ENCODE data around the gene SLC1A4.

DNA sequence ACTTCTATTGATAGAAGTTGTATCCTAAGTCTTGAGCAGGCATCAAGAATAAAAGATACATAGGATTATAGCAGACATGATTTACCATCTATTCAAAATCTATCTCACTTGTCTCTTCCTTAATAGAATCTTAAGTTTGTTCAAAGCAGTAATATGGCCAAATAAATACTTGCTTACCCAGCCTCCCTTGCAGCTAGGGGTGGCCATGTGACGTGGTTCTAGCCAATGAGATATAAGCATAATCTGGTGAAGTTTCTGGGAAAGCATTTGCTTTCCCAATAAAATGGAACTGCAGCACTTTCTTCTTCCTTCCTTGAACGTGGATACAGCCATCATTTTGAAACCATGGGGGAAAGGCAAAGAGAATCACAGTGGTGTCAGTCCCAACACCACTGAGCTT lies 33.7 kb upstream of the SLC1A4 start:
- TF ChIP-seq, protein P1, sequence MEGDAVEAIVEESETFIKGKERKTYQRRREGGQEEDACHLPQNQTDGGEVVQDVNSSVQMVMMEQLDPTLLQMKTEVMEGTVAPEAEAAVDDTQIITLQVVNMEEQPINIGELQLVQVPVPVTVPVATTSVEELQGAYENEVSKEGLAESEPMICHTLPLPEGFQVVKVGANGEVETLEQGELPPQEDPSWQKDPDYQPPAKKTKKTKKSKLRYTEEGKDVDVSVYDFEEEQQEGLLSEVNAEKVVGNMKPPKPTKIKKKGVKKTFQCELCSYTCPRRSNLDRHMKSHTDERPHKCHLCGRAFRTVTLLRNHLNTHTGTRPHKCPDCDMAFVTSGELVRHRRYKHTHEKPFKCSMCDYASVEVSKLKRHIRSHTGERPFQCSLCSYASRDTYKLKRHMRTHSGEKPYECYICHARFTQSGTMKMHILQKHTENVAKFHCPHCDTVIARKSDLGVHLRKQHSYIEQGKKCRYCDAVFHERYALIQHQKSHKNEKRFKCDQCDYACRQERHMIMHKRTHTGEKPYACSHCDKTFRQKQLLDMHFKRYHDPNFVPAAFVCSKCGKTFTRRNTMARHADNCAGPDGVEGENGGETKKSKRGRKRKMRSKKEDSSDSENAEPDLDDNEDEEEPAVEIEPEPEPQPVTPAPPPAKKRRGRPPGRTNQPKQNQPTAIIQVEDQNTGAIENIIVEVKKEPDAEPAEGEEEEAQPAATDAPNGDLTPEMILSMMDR (IDR thresholded peaks at IDR 0.05) = no peak
- no peak for TF ChIP-seq POLR2A (IDR thresholded peaks at IDR 0.05)

Measured in tibial nerve (tissue), 3 donors.